ACC112 (cell line): ENCODE data around the gene PLXNC1.

Source experiments
- H2AFZ ChIP-seq: fragments of 200-600 bp; sonication (generic); one replicate; pipeline ENCODE4 v1.6.0; 2017; ENCODE audit warnings: antibody characterized with exemption, low read length; ENCODE audit not compliant: unreplicated experiment
- H3K27ac ChIP-seq: fragments of 200-600 bp; sonication (generic); 2 replicates; pipeline ENCODE4 v1.5.1; 2014; ENCODE audit warnings: low read depth, mild to moderate bottlenecking, antibody characterized with exemption, low read length, moderate library complexity
- H3K27me3 ChIP-seq: fragments of 200-600 bp; sonication (generic); 2 replicates; pipeline ENCODE4 v1.6.1; 2014; ENCODE audit warnings: mild to moderate bottlenecking, antibody characterized with exemption, low read length, moderate library complexity, mixed read lengths; ENCODE audit not compliant: insufficient read depth
- H3K36me3 ChIP-seq: fragments of 200-600 bp; sonication (generic); 2 replicates; pipeline ENCODE4 v1.6.1; 2016; ENCODE audit warnings: mild to moderate bottlenecking, antibody characterized with exemption, low read length, moderate library complexity, mixed read lengths; ENCODE audit not compliant: insufficient read depth
- H3K4me1 ChIP-seq: fragments of 200-600 bp; sonication (generic); one replicate; pipeline ENCODE4 v1.6.1; 2016; ENCODE audit warnings: low read length, mixed read lengths; ENCODE audit not compliant: insufficient read depth, unreplicated experiment, control insufficient read depth
- H3K4me3 ChIP-seq: fragments of 200-600 bp; sonication (generic); 2 replicates; pipeline ENCODE4 v1.5.1; 2014; ENCODE audit warnings: mild to moderate bottlenecking, low read depth, low read length
- H3K79me2 ChIP-seq: fragments of 200-600 bp; sonication (generic); one replicate; pipeline ENCODE4 v1.6.0; 2016; ENCODE audit warnings: low read length; ENCODE audit not compliant: control insufficient read depth, unreplicated experiment, insufficient read depth

PLXNC1 gene

GRCh38 chr12:94170690-94171594 lies 22.6 kb downstream of the PLXNC1 start:
- Histone ChIP-seq H2AFZ (no peak overlapping the region), H3K36me3 (no peaks in the 10 kb centered on the region), H3K4me1 (peaks cover 42% of the 10 kb centered on the region), H3K27me3 (peaks cover 15% of the 10 kb centered on the region), H3K4me3 (no peak overlapping the region), H3K27ac (peak overlapping the region; percentile 84; the same call in 1 of the 2 replicates), H3K79me2 (no peaks in the 10 kb centered on the region)

GRCh38 chr12:94171595-94171930 lies 23.2 kb downstream of the PLXNC1 start:
- Histone ChIP-seq H3K79me2 (no peaks in the 10 kb centered on the region), H3K27me3 (peaks cover 13% of the 10 kb centered on the region), H3K4me1 (peaks cover 46% of the 10 kb centered on the region), H3K36me3 (no peaks in the 10 kb centered on the region), H3K27ac (peak overlapping the region; percentile 84), H2AFZ (no peak overlapping the region), H3K4me3 (no peak overlapping the region)

- peaks cover 46% of the 10 kb centered on the region for H3K4me1 ChIP-seq
- H3K27me3 ChIP-seq, result peaks cover 9% of the 10 kb centered on the region
- H3K36me3 ChIP-seq, result no peaks in the 10 kb centered on the region
- H3K27ac ChIP-seq, result peak overlapping the region; percentile 84
- no peak overlapping the region for H3K4me3 ChIP-seq
- H3K79me2 ChIP-seq, result no peaks in the 10 kb centered on the region
- no peak overlapping the region for H2AFZ ChIP-seq
These were observed 23.7 kb downstream of the PLXNC1 start for GRCh38 chr12:94172031-94172430.

- Histone ChIP-seq H3K27me3 (peaks cover 2% of the 10 kb centered on the region; the same call in 1 of the 2 replicates), H3K4me3 (0 out of 2 replicates have a peak overlapping the region, but pooled peaks have one; percentile 35), H3K4me1 (peaks cover 46% of the 10 kb centered on the region), H3K79me2 (no peaks in the 10 kb centered on the region), H3K27ac (peak overlapping the region; percentile 84), H2AFZ (peak overlapping the region; percentile 68), H3K36me3 (peaks cover 4% of the 10 kb centered on the region; the same call in 1 of the 2 replicates)
These were observed 24.6 kb downstream of the PLXNC1 start for GRCh38 chr12:94172973-94173372.

GRCh38 chr12:94173660-94174265 lies 25.4 kb downstream of the PLXNC1 start:
- H3K4me3 ChIP-seq, result no peak overlapping the region
- no peaks in the 10 kb centered on the region; the same call in 1 of the 2 replicates for H3K27me3 ChIP-seq
- peak overlapping the region; percentile 55 for H3K27ac ChIP-seq
- H3K79me2 ChIP-seq, result no peaks in the 10 kb centered on the region
- H2AFZ ChIP-seq, result no peak overlapping the region
- peaks cover 46% of the 10 kb centered on the region for H3K4me1 ChIP-seq
- peaks cover 8% of the 10 kb centered on the region; the same call in 1 of the 2 replicates for H3K36me3 ChIP-seq

GRCh38 chr12:94174576-94174975 lies 26.2 kb downstream of the PLXNC1 start:
- Histone ChIP-seq H3K27ac (no peak overlapping the region), H3K27me3 (no peaks in the 10 kb centered on the region), H3K79me2 (no peaks in the 10 kb centered on the region), H3K36me3 (peaks cover 8% of the 10 kb centered on the region; the same call in 1 of the 2 replicates), H3K4me1 (peaks cover 46% of the 10 kb centered on the region), H2AFZ (no peak overlapping the region), H3K4me3 (no peak overlapping the region)

- Histone ChIP-seq H2AFZ (peak overlapping the region; percentile 59), H3K36me3 (peaks cover 8% of the 10 kb centered on the region; the same call in 1 of the 2 replicates), H3K27me3 (no peaks in the 10 kb centered on the region), H3K4me1 (peaks cover 37% of the 10 kb centered on the region), H3K4me3 (peak overlapping the region; percentile 57), H3K27ac (peak overlapping the region; percentile 80), H3K79me2 (no peaks in the 10 kb centered on the region)
These were observed 27.6 kb downstream of the PLXNC1 start for GRCh38 chr12:94175763-94176668.

- Histone ChIP-seq H3K79me2 (no peaks in the 10 kb centered on the region), H3K4me1 (peaks cover 20% of the 10 kb centered on the region)
These were observed 29.7 kb downstream of the PLXNC1 start for GRCh38 chr12:94178054-94178453.

GRCh38 chr12:94178882-94179281 lies 30.5 kb downstream of the PLXNC1 start:
- peaks cover 13% of the 10 kb centered on the region for H3K4me1 ChIP-seq
- no peaks in the 10 kb centered on the region for H3K27me3 ChIP-seq
- no peak overlapping the region for H3K4me3 ChIP-seq
- H3K79me2 ChIP-seq, result no peaks in the 10 kb centered on the region
- H3K36me3 ChIP-seq, result peaks cover 8% of the 10 kb centered on the region; the same call in 1 of the 2 replicates
- no peak overlapping the region for H2AFZ ChIP-seq
- H3K27ac ChIP-seq, result no peak overlapping the region

More at GRCh38 chr12:94178054-94178453, 29.7 kb downstream of the PLXNC1 start:
- H3K36me3 ChIP-seq, result peaks cover 8% of the 10 kb centered on the region; the same call in 1 of the 2 replicates
- no peak overlapping the region for H3K27ac ChIP-seq
- no peaks in the 10 kb centered on the region for H3K27me3 ChIP-seq
- no peak overlapping the region for H2AFZ ChIP-seq
- H3K4me3 ChIP-seq, result no peak overlapping the region

GRCh38 chr12:94179723-94180122 lies 31.3 kb downstream of the PLXNC1 start:
- Histone ChIP-seq H2AFZ (no peak overlapping the region), H3K4me1 (peaks cover 11% of the 10 kb centered on the region), H3K79me2 (no peaks in the 10 kb centered on the region)

More at GRCh38 chr12:94179723-94180122, 31.3 kb downstream of the PLXNC1 start:
- no peaks in the 10 kb centered on the region for H3K27me3 ChIP-seq
- no peak overlapping the region for H3K27ac ChIP-seq
- peaks cover 8% of the 10 kb centered on the region; the same call in 1 of the 2 replicates for H3K36me3 ChIP-seq
- H3K4me3 ChIP-seq, result no peak overlapping the region
